GM21825 (cell line): ENCODE data around the gene EVL.
A peak's percentile ranks its signal among the peaks of the same experiment; 100 is the strongest.

Source experiments
- ATAC-seq: cut with Tn5 transposase; IDR thresholded peaks from one replicate; pipeline ENCODE4 v1.9.1; 2021; ENCODE audit warnings: mild to moderate bottlenecking, moderate library complexity; ENCODE audit not compliant: unreplicated experiment

The EVL gene

DNA sequence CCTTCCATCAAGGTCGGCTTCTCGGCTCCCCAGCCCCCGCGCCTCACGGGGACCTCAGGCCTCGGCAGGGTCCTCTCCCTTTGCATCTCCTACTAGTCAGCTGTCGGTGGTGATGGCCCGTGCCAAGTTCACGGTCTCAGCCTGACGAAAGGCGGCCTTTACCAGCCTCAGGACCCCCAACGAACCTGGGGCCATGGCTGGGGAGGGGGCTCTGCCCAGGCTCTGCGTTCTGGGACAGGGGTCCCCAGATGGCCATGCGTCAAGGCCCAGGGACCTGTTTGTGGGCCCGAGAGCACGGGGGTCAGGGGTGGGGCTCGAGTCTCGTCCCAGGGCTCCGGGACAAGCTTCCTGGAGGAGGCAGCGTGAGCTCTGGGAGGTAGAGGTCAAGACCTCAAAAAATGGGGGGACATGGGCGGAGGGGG is 127.0 kb downstream of the EVL start:
- ATAC-seq = no peak

DNA sequence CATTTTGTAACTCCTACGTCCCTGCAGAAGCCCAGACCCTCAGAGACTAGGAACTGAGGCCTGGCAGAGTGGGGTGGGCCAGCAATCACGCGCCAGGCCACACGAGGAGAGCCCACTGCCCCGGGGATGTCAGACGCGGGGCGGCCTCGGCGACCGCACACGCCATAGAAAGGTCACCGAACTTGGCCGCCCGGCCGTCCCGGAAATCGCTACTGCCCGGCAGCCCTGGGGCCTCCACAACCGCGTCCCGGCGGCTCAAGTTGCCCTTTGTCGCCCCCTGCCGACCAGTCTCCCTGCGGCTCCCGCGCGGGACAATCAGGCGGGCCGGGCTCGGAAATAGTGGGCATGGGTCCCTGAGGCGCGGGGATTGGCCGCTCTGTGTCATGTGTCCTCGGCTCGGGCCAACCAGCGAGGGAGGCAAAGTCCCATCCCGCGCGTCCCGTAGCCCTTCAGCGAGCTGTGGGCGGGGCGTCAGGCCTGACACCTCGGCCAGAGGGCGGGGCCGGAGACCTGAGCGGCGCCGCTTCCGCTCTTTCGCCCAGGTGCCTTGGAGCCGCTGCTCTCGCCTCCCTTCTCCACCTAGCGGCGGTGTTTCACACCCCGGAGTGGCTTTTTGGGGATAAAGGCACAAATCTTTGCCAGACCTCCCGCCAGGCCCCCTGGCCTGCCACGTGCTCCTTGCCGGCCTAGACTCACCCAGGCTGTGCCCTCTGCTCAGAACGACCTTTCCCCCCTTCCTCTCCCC is 127.6 kb downstream of the EVL start:
- ATAC-seq = peak; percentile 97
